Tibial nerve (tissue), 4 donors: ENCODE measurements around the gene NEK10.

Experiments
- CTCF ChIP-seq, 5 experiments: fragments of 200-600 bp in 3 of 5; fragments of 450-650 bp in 2 of 5; sonication (generic) in 3 of 5; IDR thresholded peaks; one replicate each; pipeline ENCODE4 v1.5.1; 2016 to 2019; ENCODE audit warnings: antibody characterized with exemption in 5 of 5, mild to moderate bottlenecking in 3 of 5, moderate library complexity in 2 of 5
- EP300 ChIP-seq, 2 donors: sonication (generic); formaldehyde crosslinking; IDR thresholded peaks; one replicate each; pipeline ENCODE4 v1.6.1; 2017; ENCODE audit warnings: antibody characterized with exemption in 2 of 2, mild to moderate bottlenecking in 1 of 2
- POLR2A ChIP-seq, 2 donors: fragments of 450-650 bp; IDR thresholded peaks; one replicate each; pipeline ENCODE4 v1.6.1; 2017; ENCODE audit warnings: antibody characterized with exemption in 2 of 2, mild to moderate bottlenecking in 2 of 2, moderate library complexity in 2 of 2

- TF ChIP-seq CTCF (IDR thresholded peaks at IDR 0.05), result no peak
- TF ChIP-seq POLR2A (IDR thresholded peaks at IDR 0.05), result no peak
- TF ChIP-seq EP300 (IDR thresholded peaks at IDR 0.05), result no peak
Measured at GRCh38 chr3:27285668-27286067, 83.5 kb downstream of the NEK10 start.
